GM18861 (cell line): Measurements from ENCODE around the gene MRPL36.
"Not testable (repeated sequence)": the region's sequence is repeated elsewhere in the genome, so short reads cannot be mapped to it uniquely, and the experiment has no call there.

Experiments
- ATAC-seq: cut with Tn5 transposase; IDR thresholded peaks from one replicate; pipeline ENCODE4 v1.9.1; 2021; ENCODE audit not compliant: unreplicated experiment

The MRPL36 gene

GRCh38 chr5:1832511-1833250, 33.0 kb upstream of the MRPL36 start:
- ATAC-seq: no peak

GRCh38 chr5:1831677-1832313, 32.2 kb upstream of the MRPL36 start:
- ATAC-seq: no peak

GRCh38 chr5:1831257-1831656, 31.6 kb upstream of the MRPL36 start:
- no peak for ATAC-seq

GRCh38 chr5:1830571-1831228, 31.1 kb upstream of the MRPL36 start:
- ATAC-seq: no peak

GRCh38 chr5:1827886-1828397, 28.3 kb upstream of the MRPL36 start:
- no peak for ATAC-seq

GRCh38 chr5:1827025-1827885, 27.6 kb upstream of the MRPL36 start:
- no peak for ATAC-seq

- no peak for ATAC-seq
Measured at GRCh38 chr5:1826235-1826980, 26.8 kb upstream of the MRPL36 start.

GRCh38 chr5:1824903-1825841, 25.5 kb upstream of the MRPL36 start:
- no peak for ATAC-seq

GRCh38 chr5:1824109-1824821, 24.6 kb upstream of the MRPL36 start:
- no peak for ATAC-seq

- ATAC-seq: no peak
Measured at GRCh38 chr5:1823381-1824034, 23.9 kb upstream of the MRPL36 start.

- no peak for ATAC-seq
Measured at GRCh38 chr5:1821862-1822261, 22.2 kb upstream of the MRPL36 start.

- ATAC-seq: no peak
Measured at GRCh38 chr5:1820926-1821325, 21.3 kb upstream of the MRPL36 start.

GRCh38 chr5:1820381-1820780, 20.7 kb upstream of the MRPL36 start:
- ATAC-seq: no peak

- ATAC-seq: no peak
Measured at GRCh38 chr5:1819458-1819857, 19.8 kb upstream of the MRPL36 start.

GRCh38 chr5:1818784-1819183, 19.1 kb upstream of the MRPL36 start:
- ATAC-seq: no peak

- ATAC-seq: no peak
Measured at GRCh38 chr5:1817261-1818043, 17.8 kb upstream of the MRPL36 start.

GRCh38 chr5:1816495-1817089, 17.0 kb upstream of the MRPL36 start:
- not testable (repeated sequence) for ATAC-seq
